CD4-positive, CD25-positive, alpha-beta regulatory T cell (primary cell): Measurements from ENCODE around the gene TRAFD1. TPM values are rescaled to one million over a fixed set of nuclear protein-coding genes. Genes with fewer than 3 reads are reported as not detected.

Experiments
- ATAC-seq, 2 donors: fragments of 150-1000 bp; cut with Tn5 transposase; one replicate each; pipeline ENCODE4 v1.10.0; 2021; ENCODE audit warnings: low read depth in 2 of 2, moderate number of reproducible peaks in 2 of 2, moderate library complexity in 1 of 2
- DNase-seq, 3 donors: peaks; one replicate each; pipeline versions ENCODE4 v3.0.0 to v3.0.0-alpha.2; 2012 to 2022; ENCODE audit warnings: mixed read lengths in 1 of 3
- H3K27ac ChIP-seq: one replicate; pipeline ENCODE4 v1.7.0; 2013; ENCODE audit warnings: mild to moderate bottlenecking, low read length; ENCODE audit not compliant: insufficient read depth, poor library complexity, severe bottlenecking
- H3K27me3 ChIP-seq: one replicate; pipeline ENCODE4 v1.7.0; 2013; ENCODE audit warnings: low read length; ENCODE audit not compliant: control insufficient read depth, insufficient read depth
- H3K36me3 ChIP-seq: one replicate; pipeline ENCODE4 v1.7.0; 2013; ENCODE audit warnings: mild to moderate bottlenecking, low read length, moderate library complexity; ENCODE audit not compliant: control insufficient read depth, insufficient read depth
- H3K4me1 ChIP-seq: 2 replicates; pipeline ENCODE4 v1.7.0; 2013; ENCODE audit warnings: mild to moderate bottlenecking, low read length; ENCODE audit not compliant: insufficient read depth, control insufficient read depth, poor library complexity, severe bottlenecking
- H3K4me3 ChIP-seq: one replicate; pipeline ENCODE4 v1.7.0; 2013; ENCODE audit warnings: low read depth, mild to moderate bottlenecking, low read length, moderate library complexity
- H3K9me3 ChIP-seq, 2 experiments: 1 replicate in 1 of 2; 2 replicates in 1 of 2; pipeline ENCODE4 v1.7.0; 2013; ENCODE audit warnings: low read length in 2 of 2, mild to moderate bottlenecking in 1 of 2, moderate library complexity in 1 of 2; ENCODE audit not compliant: control insufficient read depth in 2 of 2
- H3K27ac Mint-ChIP-seq, 3 donors: one replicate each; pipeline ENCODE4 v1.8.0; 2020 to 2022; ENCODE audit warnings: mild to moderate bottlenecking in 3 of 3, mixed read lengths in 3 of 3, moderate library complexity in 2 of 3
- H3K27me3 Mint-ChIP-seq: one replicate; pipeline ENCODE4 v1.8.0; 2022; ENCODE audit warnings: mild to moderate bottlenecking, mixed read lengths
- H3K36me3 Mint-ChIP-seq: one replicate; pipeline ENCODE4 v1.8.0; 2020; ENCODE audit warnings: mixed read lengths
- H3K4me1 Mint-ChIP-seq, 4 donors: one replicate each; pipeline ENCODE4 v1.8.0; 2020 to 2022; ENCODE audit warnings: mixed read lengths in 4 of 4, mild to moderate bottlenecking in 1 of 4
- H3K4me3 Mint-ChIP-seq, 4 donors: one replicate each; pipeline ENCODE4 v1.8.0; 2020 to 2022; ENCODE audit warnings: mild to moderate bottlenecking in 4 of 4, mixed read lengths in 4 of 4, moderate library complexity in 3 of 4
- H3K9me3 Mint-ChIP-seq, 7 donors: one replicate each; pipeline ENCODE4 v1.8.0; 2020 to 2022; ENCODE audit warnings: mixed read lengths in 7 of 7, mild to moderate bottlenecking in 3 of 7, moderate library complexity in 2 of 7
- polyA plus RNA-seq, 4 donors: library from polyadenylated mRNA; unstranded; fragments of 300-500 nt; fragmentation: Illumina TruSeq; gene quantifications; one replicate each; pipeline ENCODE4 v1.2.3, GENCODE V29; 2021
- total RNA-seq: library from RNA; stranded (reverse); gene quantifications from one replicate; pipeline ENCODE4 v1.2.3, GENCODE V29; 2022

TRAFD1 gene
- total and polyA plus RNA-seq, 5 donors from 2014 or later, result 43.4 to 95.7 (median 82.4) TPM

DNA sequence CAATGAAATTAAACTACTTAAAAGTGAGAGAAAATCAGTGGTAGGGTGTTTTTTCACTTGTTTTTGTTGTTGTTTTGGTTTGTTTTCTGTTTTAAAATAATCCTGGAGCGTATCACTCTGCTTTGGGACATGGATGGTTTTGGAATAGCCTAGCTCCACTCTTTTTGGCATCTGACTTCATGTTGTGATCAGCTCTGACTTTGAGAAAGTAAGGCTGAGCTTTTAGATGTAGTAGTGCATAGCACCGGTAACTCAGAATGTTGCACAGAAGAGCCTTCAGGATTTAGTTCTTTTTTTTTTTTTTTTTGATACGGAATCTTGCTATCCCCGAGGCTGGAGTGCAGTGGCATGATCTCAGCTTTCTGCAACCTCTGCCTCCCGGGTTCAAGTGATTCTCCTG, 8.1 kb downstream of the TRAFD1 start:
- H3K36me3 Mint-ChIP-seq, result no peaks in the 10 kb centered on the region
- no peak for DNase-seq
- H3K27me3 Mint-ChIP-seq, result no peaks in the 10 kb centered on the region
- H3K4me1 ChIP-seq, result peaks cover 41% of the 10 kb centered on the region
- no peak overlapping the region for H3K4me3 ChIP-seq
- peaks cover 17 to 45% (median 31%) of the 10 kb centered on the region in 4 donors for H3K4me1 Mint-ChIP-seq
- no peaks in the 10 kb centered on the region for H3K9me3 Mint-ChIP-seq
- H3K4me3 Mint-ChIP-seq, result no peak overlapping the region
- H3K36me3 ChIP-seq, result peaks cover 47% of the 10 kb centered on the region
- H3K27ac ChIP-seq, result no peak overlapping the region
- H3K27me3 ChIP-seq, result no peaks in the 10 kb centered on the region
- ATAC-seq, result no peak
- H3K9me3 ChIP-seq, result no peaks in the 10 kb centered on the region
- peak overlapping the region in 2 of 3 donors; percentile 42 to 76 for H3K27ac Mint-ChIP-seq

DNA sequence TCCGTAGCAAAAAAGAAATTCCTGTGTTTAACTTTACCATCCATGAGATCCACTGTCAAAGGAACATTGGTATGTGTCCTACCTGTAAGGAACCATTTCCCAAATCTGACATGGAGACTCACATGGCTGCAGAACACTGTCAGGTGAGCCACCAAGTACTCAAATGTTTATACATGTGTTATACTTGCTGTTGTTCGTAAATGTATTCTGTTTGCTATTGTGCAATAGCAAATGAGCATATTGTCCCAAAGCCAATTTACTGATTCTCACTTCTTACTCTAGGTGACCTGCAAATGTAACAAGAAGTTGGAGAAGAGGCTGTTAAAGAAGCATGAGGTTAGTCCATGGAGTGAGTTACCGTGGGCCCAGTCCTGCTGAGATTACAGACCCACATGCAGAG, 9.4 kb downstream of the TRAFD1 start:
- no peak overlapping the region for H3K4me3 Mint-ChIP-seq
- peaks cover 14 to 32% (median 22%) of the 10 kb centered on the region in 4 donors for H3K4me1 Mint-ChIP-seq
- H3K27me3 Mint-ChIP-seq, result no peaks in the 10 kb centered on the region
- peaks cover 28% of the 10 kb centered on the region for H3K4me1 ChIP-seq
- no peak for ATAC-seq
- H3K4me3 ChIP-seq, result no peak overlapping the region
- no peak for DNase-seq
- no peak overlapping the region for H3K27ac Mint-ChIP-seq
- no peaks in the 10 kb centered on the region for H3K9me3 Mint-ChIP-seq
- no peaks in the 10 kb centered on the region for H3K36me3 Mint-ChIP-seq
- no peaks in the 10 kb centered on the region for H3K9me3 ChIP-seq
- H3K27me3 ChIP-seq, result no peaks in the 10 kb centered on the region
- peaks cover 59% of the 10 kb centered on the region for H3K36me3 ChIP-seq
- H3K27ac ChIP-seq, result no peak overlapping the region

DNA sequence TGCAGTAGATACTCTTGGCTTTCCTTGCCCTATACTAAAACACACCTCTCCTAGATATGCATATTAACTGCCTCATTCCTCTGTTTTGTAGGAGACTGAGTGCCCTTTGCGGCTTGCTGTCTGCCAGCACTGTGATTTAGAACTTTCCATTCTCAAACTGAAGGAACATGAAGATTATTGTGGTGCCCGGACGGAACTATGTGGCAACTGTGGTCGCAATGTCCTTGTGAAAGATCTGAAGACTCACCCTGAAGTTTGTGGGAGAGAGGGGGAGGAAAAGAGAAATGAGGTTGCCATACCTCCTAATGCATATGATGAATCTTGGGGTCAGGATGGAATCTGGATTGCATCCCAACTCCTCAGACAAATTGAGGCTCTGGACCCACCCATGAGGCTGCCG, 15.4 kb downstream of the TRAFD1 start:
- Mint-ChIP-seq H3K27me3 (no peaks in the 10 kb centered on the region), H3K4me3 (no peak overlapping the region), H3K36me3 (peaks cover 35% of the 10 kb centered on the region), H3K4me1 (peaks cover 0 to 5% (median 5%) of the 10 kb centered on the region in 4 donors), H3K27ac (peak overlapping the region in 1 of 3 donors; percentile 7), H3K9me3 (peaks cover 0 to 1% (median 0%) of the 10 kb centered on the region in 7 donors)
- Histone ChIP-seq H3K4me1 (no peaks in the 10 kb centered on the region), H3K27ac (no peak overlapping the region), H3K4me3 (no peak overlapping the region), H3K9me3 (no peaks in the 10 kb centered on the region), H3K27me3 (no peaks in the 10 kb centered on the region), H3K36me3 (peaks cover 87% of the 10 kb centered on the region)
- no peak for ATAC-seq
- DNase-seq, result no peak

DNA sequence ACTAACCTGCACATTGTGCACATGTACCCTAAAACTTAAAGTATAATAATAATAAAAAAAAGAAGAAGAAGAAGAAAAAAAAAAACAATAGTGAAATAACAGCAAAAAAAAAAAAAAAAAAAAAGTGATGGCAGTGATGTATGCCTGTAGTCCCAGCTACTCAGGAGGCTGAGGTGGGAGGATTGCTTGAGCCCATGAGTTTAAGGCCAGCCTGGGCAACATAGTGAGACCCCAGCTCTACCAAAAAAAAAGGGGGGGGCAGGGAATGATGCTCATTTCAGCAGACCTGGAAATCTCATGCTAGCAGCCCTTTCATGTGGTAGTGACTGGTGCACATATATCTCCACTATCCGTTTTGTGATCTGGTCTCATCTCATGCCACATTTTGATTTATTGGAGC, 20.8 kb downstream of the TRAFD1 start:
- H3K4me3 Mint-ChIP-seq, result no peak overlapping the region
- H3K27me3 ChIP-seq, result no peaks in the 10 kb centered on the region
- H3K27ac Mint-ChIP-seq, result no peak overlapping the region
- peaks cover 46% of the 10 kb centered on the region for H3K36me3 Mint-ChIP-seq
- DNase-seq, result no peak
- no peaks in the 10 kb centered on the region for H3K27me3 Mint-ChIP-seq
- ATAC-seq, result no peak
- peaks cover 86% of the 10 kb centered on the region for H3K36me3 ChIP-seq
- no peaks in the 10 kb centered on the region for H3K9me3 ChIP-seq
- H3K27ac ChIP-seq, result no peak overlapping the region
- no peak overlapping the region for H3K4me3 ChIP-seq
- H3K4me1 ChIP-seq, result no peaks in the 10 kb centered on the region
- H3K9me3 Mint-ChIP-seq, result peaks cover 0 to 1% (median 0%) of the 10 kb centered on the region in 7 donors
- H3K4me1 Mint-ChIP-seq, result peaks cover 0 to 6% (median 4%) of the 10 kb centered on the region in 4 donors

DNA sequence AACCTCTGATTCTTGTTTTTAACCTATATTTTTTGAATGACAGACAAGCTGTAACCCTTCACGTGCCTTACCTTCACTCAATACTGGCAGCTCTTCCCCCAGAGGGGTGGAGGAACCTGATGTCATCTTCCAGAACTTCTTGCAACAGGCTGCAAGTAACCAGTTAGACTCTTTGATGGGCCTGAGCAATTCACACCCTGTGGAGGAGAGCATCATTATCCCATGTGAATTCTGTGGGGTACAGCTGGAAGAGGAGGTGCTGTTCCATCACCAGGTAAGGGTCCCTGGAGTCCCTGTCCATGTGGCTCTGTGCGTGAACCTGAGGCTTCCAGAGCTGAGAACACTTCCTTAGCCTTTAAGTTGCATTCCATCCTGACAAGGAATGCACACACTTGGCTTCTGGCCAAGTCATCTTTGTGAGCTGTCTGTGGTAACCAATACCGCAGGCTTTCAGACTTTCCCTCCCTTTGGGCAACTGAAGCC, 22.7 kb downstream of the TRAFD1 start:
- Histone ChIP-seq H3K27ac (no peak overlapping the region), H3K9me3 (no peaks in the 10 kb centered on the region), H3K4me3 (no peak overlapping the region), H3K4me1 (no peaks in the 10 kb centered on the region), H3K36me3 (peaks cover 89% of the 10 kb centered on the region), H3K27me3 (no peaks in the 10 kb centered on the region)
- Mint-ChIP-seq H3K4me3 (no peak overlapping the region), H3K27ac (no peak overlapping the region), H3K27me3 (no peaks in the 10 kb centered on the region), H3K9me3 (peaks cover 0 to 1% (median 0%) of the 10 kb centered on the region in 7 donors), H3K4me1 (peaks cover 0 to 6% (median 5%) of the 10 kb centered on the region in 4 donors), H3K36me3 (peaks cover 46% of the 10 kb centered on the region)
- ATAC-seq, result no peak
- DNase-seq, result no peak

DNA sequence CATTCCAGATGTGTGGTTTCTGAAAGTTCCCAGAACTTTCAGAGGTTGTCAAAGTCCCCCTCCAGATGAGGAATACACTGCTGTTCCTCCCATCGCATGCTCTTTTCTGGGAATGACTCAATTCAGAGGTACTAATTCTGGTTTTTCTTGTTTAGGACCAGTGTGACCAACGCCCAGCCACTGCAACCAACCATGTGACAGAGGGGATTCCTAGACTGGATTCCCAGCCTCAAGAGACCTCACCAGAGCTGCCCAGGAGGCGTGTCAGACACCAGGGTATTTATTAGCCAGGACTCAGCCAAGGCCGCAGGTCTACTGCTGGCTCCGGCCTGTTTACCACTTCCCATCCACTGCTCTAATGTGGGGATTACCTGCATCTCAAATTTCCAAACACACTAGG, 24.2 kb downstream of the TRAFD1 start:
- Mint-ChIP-seq H3K4me3 (peak overlapping the region in 1 of 4 donors; percentile 61), H3K36me3 (peaks cover 56% of the 10 kb centered on the region), H3K27ac (peak overlapping the region in 1 of 3 donors; percentile 31), H3K27me3 (no peaks in the 10 kb centered on the region), H3K4me1 (peaks cover 0 to 7% (median 5%) of the 10 kb centered on the region in 4 donors), H3K9me3 (peaks cover 0 to under 1% (median 0%) of the 10 kb centered on the region in 7 donors)
- H3K27ac ChIP-seq, result no peak overlapping the region
- H3K4me1 ChIP-seq, result no peaks in the 10 kb centered on the region
- H3K9me3 ChIP-seq, result no peaks in the 10 kb centered on the region
- no peak overlapping the region for H3K4me3 ChIP-seq
- ATAC-seq (no peak), DNase-seq (no peak)
- no peaks in the 10 kb centered on the region for H3K27me3 ChIP-seq
- peaks cover 89% of the 10 kb centered on the region for H3K36me3 ChIP-seq

GRCh38 chr12:112151766-112152541, 26.6 kb downstream of the TRAFD1 start:
- DNase-seq (no peak), ATAC-seq (no peak)
- peaks cover 58% of the 10 kb centered on the region for H3K36me3 Mint-ChIP-seq
- H3K4me1 ChIP-seq, result no peaks in the 10 kb centered on the region
- no peak overlapping the region for H3K27ac ChIP-seq
- H3K9me3 Mint-ChIP-seq, result peaks cover 0 to 20% (median 6%) of the 10 kb centered on the region in 7 donors
- H3K4me1 Mint-ChIP-seq, result peaks cover 7 to 14% (median 10%) of the 10 kb centered on the region in 4 donors
- no peaks in the 10 kb centered on the region for H3K27me3 Mint-ChIP-seq
- H3K4me3 Mint-ChIP-seq, result no peak overlapping the region
- no peaks in the 10 kb centered on the region for H3K9me3 ChIP-seq
- peaks cover 68% of the 10 kb centered on the region for H3K36me3 ChIP-seq
- H3K27ac Mint-ChIP-seq, result peak overlapping the region; percentile 81 to 88 (median 82)
- no peaks in the 10 kb centered on the region for H3K27me3 ChIP-seq
- H3K4me3 ChIP-seq, result no peak overlapping the region
